HEK293 (cell line): ENCODE data around the gene DNAAF9.

Source experiments
- BCL11A ChIP-seq: fragments of 450-650 bp; formaldehyde crosslinking; IDR thresholded peaks from 2 replicates; pipeline ENCODE4 v1.5.1; 2016; ENCODE audit warnings: low read depth, missing biosample characterization, missing genetic modification characterization
- CTCF ChIP-seq: fragments of 450-650 bp; formaldehyde crosslinking; IDR thresholded peaks from 2 replicates; pipeline ENCODE4 v1.5.1; 2016; ENCODE audit warnings: missing biosample characterization, missing genetic modification characterization
- ZFHX2 ChIP-seq: fragments of 450-650 bp; formaldehyde crosslinking; conservative IDR thresholded peaks from 2 replicates; pipeline ENCODE4 v1.5.1; 2016; ENCODE audit warnings: missing biosample characterization, missing genetic modification characterization
- ZNF10 ChIP-seq: fragments of 450-650 bp; formaldehyde crosslinking; IDR thresholded peaks from 2 replicates; pipeline ENCODE4 v1.5.1; 2017; ENCODE audit warnings: missing biosample characterization, missing genetic modification characterization
- ZNF148 ChIP-seq: fragments of 450-650 bp; formaldehyde crosslinking; IDR thresholded peaks from 2 replicates; pipeline ENCODE4 v1.5.0; 2017; ENCODE audit warnings: missing biosample characterization, missing genetic modification characterization, borderline replicate concordance
- ZNF16 ChIP-seq: fragments of 450-650 bp; formaldehyde crosslinking; IDR thresholded peaks from 2 replicates; pipeline ENCODE4 v1.5.1; 2016; ENCODE audit warnings: low read depth, missing biosample characterization, missing genetic modification characterization
- ZNF670 ChIP-seq: fragments of 450-650 bp; formaldehyde crosslinking; IDR thresholded peaks from 2 replicates; pipeline ENCODE4 v1.5.1; 2016; ENCODE audit warnings: missing biosample characterization, missing genetic modification characterization, low read depth

GRCh38 chr20:3360752-3361151 is 46.7 kb downstream of the DNAAF9 start:
- TF ChIP-seq BCL11A (tag by site-specific recombination) (no peak), ZNF670 (tag by site-specific recombination) (no peak), ZNF10 (tag by site-specific recombination) (no peak), ZNF148 (tag by site-specific recombination) (no peak), CTCF (tag by site-specific recombination) (no peak), ZNF16 (tag by site-specific recombination) (no peak), ZFHX2 (tag by site-specific recombination) (no peak)
